ENCODE data around the gene MYH7. TPM values are rescaled to one million over a fixed set of nuclear protein-coding genes. Genes with fewer than 3 reads are reported as not detected.

MYH7 gene
- total RNA-seq, 1 experiment from 2014 or later, result 0.20 TPM

- peak; percentile 19 to 53 for DNase-seq
- Histone ChIP-seq H3K27ac (no peak within 1 kb of the TSS), H3K4me1 (no peaks in the 10 kb centered on the region), H3K4me3 (no peak within 1 kb of the TSS), H3K9me3 (replicated peaks) (no peaks in the 10 kb centered on the region), H3K36me3 (no peaks in the 10 kb centered on the region), H3K27me3 (peaks cover 2% of the 10 kb centered on the region)
These were observed 58.8 kb downstream of the MYH7 start, which contains the start of gene CMTM5 for GRCh38 chr14:23376482-23377197. Gene CMTM5 (plus strand): TSS chr14:23377046. CDS start chr14:23377252, 206 bp downstream.

GRCh38 chr14:23375527-23376251 is 59.8 kb downstream of the MYH7 start:
- H3K4me1 ChIP-seq, result no peaks in the 10 kb centered on the region
- no peak for DNase-seq
- H3K9me3 ChIP-seq (replicated peaks), result no peaks in the 10 kb centered on the region
- H3K4me3 ChIP-seq, result no peak overlapping the region
- no peaks in the 10 kb centered on the region for H3K36me3 ChIP-seq
- peaks cover 6% of the 10 kb centered on the region for H3K27me3 ChIP-seq
- no peak overlapping the region for H3K27ac ChIP-seq

GRCh38 chr14:23373041-23373440 is 62.4 kb downstream of the MYH7 start:
- Histone ChIP-seq H3K4me1 (no peaks in the 10 kb centered on the region), H3K9me3 (replicated peaks) (no peaks in the 10 kb centered on the region), H3K27me3 (peaks cover 6% of the 10 kb centered on the region), H3K36me3 (no peaks in the 10 kb centered on the region), H3K4me3 (no peak overlapping the region), H3K27ac (no peak overlapping the region)
- no peak for DNase-seq

GRCh38 chr14:23372509-23372908 is 63.0 kb downstream of the MYH7 start, which contains the start of gene IL25:
Gene IL25 (plus strand): TSS chr14:23372809.
- no peaks in the 10 kb centered on the region for H3K9me3 ChIP-seq (replicated peaks)
- H3K4me1 ChIP-seq, result no peaks in the 10 kb centered on the region
- DNase-seq, result no peak
- H3K36me3 ChIP-seq, result no peaks in the 10 kb centered on the region
- no peak within 1 kb of the TSS for H3K4me3 ChIP-seq
- peaks cover 6% of the 10 kb centered on the region for H3K27me3 ChIP-seq
- H3K27ac ChIP-seq, result no peak within 1 kb of the TSS

GRCh38 chr14:23371865-23372264 is 63.6 kb downstream of the MYH7 start:
- no peak overlapping the region for H3K4me3 ChIP-seq
- H3K36me3 ChIP-seq, result no peaks in the 10 kb centered on the region
- peaks cover 6% of the 10 kb centered on the region; the same call in 1 of the 2 replicates for H3K27me3 ChIP-seq
- H3K9me3 ChIP-seq (replicated peaks), result no peaks in the 10 kb centered on the region
- H3K4me1 ChIP-seq, result 0 out of 2 replicates have a peak, but pooled peaks cover 4% of the 10 kb centered on the region
- no peak overlapping the region for H3K27ac ChIP-seq
- no peak for DNase-seq

- H3K36me3 ChIP-seq, result no peaks in the 10 kb centered on the region
- 0 out of 2 replicates have a peak, but pooled peaks cover 6% of the 10 kb centered on the region for H3K4me1 ChIP-seq
- no peak overlapping the region for H3K4me3 ChIP-seq
- H3K27me3 ChIP-seq, result peaks cover 6% of the 10 kb centered on the region; the same call in 1 of the 2 replicates
- no peak for DNase-seq
- no peaks in the 10 kb centered on the region for H3K9me3 ChIP-seq (replicated peaks)
- no peak overlapping the region for H3K27ac ChIP-seq
These were observed 65.2 kb downstream of the MYH7 start for GRCh38 chr14:23370221-23370620.

- Histone ChIP-seq H3K36me3 (peaks cover 9% of the 10 kb centered on the region), H3K27me3 (peaks cover 2% of the 10 kb centered on the region; the same call in 1 of the 2 replicates), H3K9me3 (replicated peaks) (no peaks in the 10 kb centered on the region), H3K27ac (peak overlapping the region; percentile 57), H3K4me3 (peak overlapping the region; percentile 82), H3K4me1 (0 out of 2 replicates have a peak, but pooled peaks cover 8% of the 10 kb centered on the region)
- DNase-seq, result peak; percentile 93
These were observed 69.0 kb downstream of the MYH7 start for GRCh38 chr14:23366426-23366921.

- peak overlapping the region; percentile 82 for H3K4me3 ChIP-seq
- DNase-seq, result peak; percentile 31 to 47
- H3K27ac ChIP-seq, result peak overlapping the region; percentile 91
- H3K4me1 ChIP-seq, result 0 out of 2 replicates have a peak, but pooled peaks cover 8% of the 10 kb centered on the region
- no peaks in the 10 kb centered on the region for H3K9me3 ChIP-seq (replicated peaks)
- peaks cover 13% of the 10 kb centered on the region for H3K36me3 ChIP-seq
- no peaks in the 10 kb centered on the region for H3K27me3 ChIP-seq
These were observed 69.6 kb downstream of the MYH7 start for GRCh38 chr14:23365732-23366425.

GRCh38 chr14:23365036-23365731 is 70.3 kb downstream of the MYH7 start, which contains the start of gene EFS:
Gene EFS (minus strand): TSS chr14:23365172. CDS start chr14:23365025, 147 bp downstream.
- DNase-seq, result peak in 1 of 2 experiments; percentile 27
- Histone ChIP-seq H3K27ac (peak within 1 kb of the TSS; percentile 91), H3K36me3 (peaks cover 13% of the 10 kb centered on the region), H3K9me3 (replicated peaks) (no peaks in the 10 kb centered on the region), H3K4me3 (peak within 1 kb of the TSS; percentile 82), H3K27me3 (no peaks in the 10 kb centered on the region), H3K4me1 (0 out of 2 replicates have a peak, but pooled peaks cover 8% of the 10 kb centered on the region)

- Histone ChIP-seq H3K4me1 (0 out of 2 replicates have a peak, but pooled peaks cover 8% of the 10 kb centered on the region), H3K9me3 (replicated peaks) (no peaks in the 10 kb centered on the region), H3K36me3 (peaks cover 13% of the 10 kb centered on the region), H3K27me3 (no peaks in the 10 kb centered on the region), H3K27ac (peak overlapping the region; percentile 91), H3K4me3 (peak overlapping the region; percentile 82)
- peak; percentile 61 to 74 for DNase-seq
These were observed 71.1 kb downstream of the MYH7 start for GRCh38 chr14:23364164-23365035.
